HG02642 (cell line): ENCODE measurements around the gene ZNF878.
A peak's percentile ranks its signal among the peaks of the same experiment; 100 is the strongest.

Experiments used
- ATAC-seq: cut with Tn5 transposase; IDR thresholded peaks from one replicate; pipeline ENCODE4 v1.9.1; 2021; ENCODE audit warnings: mild to moderate bottlenecking; ENCODE audit not compliant: unreplicated experiment, poor library complexity

Gene ZNF878

DNA sequence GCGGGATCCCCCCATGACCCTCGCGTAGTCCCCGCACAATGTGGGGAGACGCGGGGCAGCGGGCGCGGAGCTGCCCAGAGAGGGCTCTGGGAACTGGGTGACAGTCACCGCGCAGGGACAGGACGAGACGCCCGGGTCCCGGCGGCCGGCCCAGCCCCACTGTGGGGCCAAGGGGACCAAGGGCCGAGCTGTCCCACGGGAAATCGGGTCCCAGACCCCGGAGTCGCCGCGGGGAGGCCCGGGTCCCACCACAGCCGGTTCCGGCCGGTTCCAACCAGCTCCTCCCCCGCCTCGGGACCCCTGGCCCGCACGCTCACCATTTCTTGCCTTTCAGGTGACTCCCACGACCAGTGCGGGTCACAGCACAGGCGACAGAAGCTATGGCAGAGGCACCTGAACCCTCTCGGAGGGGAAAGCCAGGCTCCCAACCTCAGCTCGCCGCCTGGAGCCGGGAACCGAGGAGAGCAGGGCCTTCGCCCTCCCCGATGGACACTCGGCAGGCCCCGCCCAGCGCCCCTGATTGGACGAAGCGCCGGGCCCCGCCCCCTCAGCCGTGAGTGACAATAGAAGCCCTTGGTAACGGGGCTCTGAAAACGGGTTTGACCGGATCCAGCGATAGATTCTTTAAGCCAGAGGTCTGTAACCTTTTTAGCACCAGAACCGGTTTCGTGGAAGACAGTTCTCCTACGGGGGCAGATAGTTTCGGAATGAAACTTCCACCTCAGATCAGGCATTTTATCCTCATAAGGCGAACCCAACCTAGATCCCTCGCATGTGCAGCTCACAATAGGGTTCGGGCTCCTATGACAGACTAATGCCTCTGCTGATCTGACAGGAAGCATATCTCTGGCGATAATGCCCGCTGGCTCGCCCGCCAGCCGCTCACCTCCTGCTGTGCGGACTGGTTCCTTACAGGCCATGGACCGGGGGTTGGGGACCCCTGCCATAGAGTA, 17.3 kb downstream of the ZNF878 start, which contains the start of gene ZNF433:
Gene ZNF433 (minus strand): TSS at position 460 of the 953 bp plus-strand sequence. CDS start 140 bp downstream, at position 320.
- ATAC-seq = peak; percentile 97

DNA sequence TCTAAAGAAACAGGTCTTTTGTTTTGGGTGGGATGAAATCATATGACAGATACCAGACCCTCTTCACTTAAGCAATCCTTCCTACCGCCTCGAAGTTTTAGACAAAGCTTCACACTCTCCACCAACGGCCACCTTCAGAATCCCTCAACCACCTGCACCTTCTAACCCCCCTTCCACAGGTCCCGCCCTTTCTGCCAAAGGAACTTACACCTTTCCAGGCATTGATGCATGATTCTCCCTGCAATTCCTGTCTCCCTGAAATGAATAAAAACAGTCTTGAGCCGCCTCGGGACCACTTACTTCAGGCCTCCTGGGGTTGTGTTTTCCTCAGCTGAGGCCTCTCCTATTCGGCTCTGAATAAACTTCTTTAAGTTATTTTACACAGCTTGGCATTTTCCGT, 18.1 kb downstream of the ZNF878 start:
- ATAC-seq = no peak

DNA sequence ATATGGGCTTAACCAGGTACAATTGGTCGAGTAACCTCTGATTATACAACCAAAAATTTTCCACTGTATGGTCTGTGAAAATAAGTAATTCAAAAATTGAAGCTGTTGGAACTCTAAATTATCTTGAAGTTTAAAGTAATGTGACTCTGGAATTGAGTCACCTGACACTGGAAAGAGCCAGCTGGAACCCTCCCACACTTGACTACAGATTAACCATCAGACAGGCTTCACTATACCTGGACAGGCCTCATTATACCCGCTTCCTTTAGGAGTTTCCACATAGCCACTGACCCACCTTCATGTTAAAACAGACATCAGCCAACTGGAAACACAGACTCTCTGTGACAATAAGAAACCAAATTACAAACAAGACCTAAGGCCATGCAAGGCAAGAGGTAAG, 18.6 kb downstream of the ZNF878 start:
- ATAC-seq = no peak

DNA sequence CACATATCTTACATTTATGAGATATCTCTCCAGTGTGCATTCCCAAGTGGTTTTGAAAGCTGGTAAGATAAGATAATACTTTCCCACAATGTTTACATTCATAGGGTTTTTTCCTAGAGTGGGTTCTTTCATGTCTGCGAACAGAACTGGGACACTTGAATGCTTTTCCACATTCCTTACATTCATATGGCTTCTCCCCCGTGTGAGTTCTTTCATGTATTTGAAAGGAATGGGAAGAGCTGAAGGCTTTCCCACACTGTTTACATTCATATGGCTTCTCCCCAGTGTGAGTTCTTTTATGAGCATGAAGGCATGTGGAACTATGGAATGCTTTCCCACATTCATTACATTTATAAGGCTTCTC, 37.0 kb downstream of the ZNF878 start:
- no peak for ATAC-seq

DNA sequence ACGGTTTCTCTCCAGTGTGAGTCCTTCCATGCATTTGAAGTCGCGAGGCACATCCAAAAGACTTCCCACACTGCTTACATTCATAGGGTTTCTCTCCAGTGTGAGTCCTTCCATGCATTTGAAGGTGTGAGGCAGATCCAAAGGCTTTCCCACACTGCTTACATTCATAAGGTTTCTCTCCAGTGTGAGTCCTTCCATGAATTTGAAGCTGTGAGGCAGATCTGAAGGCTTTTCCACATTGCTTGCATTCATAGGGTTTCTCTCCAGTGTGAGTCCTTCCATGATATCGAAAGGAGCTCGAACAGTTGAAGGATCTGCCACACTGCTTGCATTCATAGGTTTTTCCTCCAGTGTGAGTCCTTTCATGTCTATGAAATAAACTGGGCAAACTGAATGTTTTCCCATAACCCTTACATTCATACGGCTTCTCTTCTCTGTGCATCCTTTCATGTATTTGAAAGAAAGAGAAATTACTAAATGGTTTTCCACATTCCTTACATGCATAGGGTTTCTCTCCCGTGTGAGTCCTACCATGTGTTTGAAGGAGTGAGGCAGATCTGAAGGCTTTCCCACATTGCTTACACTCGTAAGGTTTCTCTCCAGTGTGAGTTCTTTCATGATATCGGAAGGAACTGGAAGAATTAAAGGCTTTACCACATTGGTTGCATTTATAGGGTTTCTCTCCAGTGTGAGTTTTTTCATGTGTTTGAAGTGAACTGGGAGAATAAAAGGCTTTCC, 37.6 kb downstream of the ZNF878 start:
- no peak for ATAC-seq

DNA sequence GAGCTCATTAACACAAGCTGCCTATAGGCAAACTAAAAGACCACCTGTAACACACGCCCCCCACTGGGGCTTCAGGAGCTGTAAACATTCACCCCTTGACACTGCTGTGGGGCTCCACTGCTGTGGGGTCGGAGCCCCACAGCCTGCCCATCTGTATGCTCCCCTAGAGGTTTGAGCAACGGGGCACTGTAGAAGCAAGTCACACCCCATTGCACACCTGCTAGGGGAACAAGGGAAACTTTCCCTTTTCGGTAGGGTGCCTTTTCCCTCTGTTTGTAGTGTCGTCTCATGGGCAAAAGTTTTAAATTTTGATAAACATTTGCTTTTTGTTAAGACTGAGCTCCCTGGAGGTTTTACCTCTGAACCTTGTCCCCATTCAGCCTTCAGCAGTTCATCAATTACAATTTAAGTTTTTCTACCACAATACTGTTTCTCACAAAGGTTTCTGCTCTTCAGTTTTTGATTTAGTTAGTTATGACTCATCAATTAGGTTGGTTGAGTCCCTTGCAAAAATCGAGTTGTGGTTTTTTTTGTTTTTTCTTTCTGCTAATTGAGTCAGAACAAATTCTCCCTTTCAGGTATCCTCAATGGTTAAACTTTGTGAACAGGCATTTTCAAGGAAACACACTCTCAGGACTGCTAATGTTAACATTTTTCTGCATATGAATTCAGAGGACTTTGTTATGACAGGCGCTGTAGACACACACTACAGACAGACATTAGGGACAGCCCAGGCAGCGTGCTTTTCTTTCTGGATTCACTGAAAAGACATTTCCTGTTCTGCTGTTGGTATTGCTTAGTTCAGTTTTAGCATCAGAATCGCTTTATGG, 52.4 kb downstream of the ZNF878 start:
- no peak for ATAC-seq

DNA sequence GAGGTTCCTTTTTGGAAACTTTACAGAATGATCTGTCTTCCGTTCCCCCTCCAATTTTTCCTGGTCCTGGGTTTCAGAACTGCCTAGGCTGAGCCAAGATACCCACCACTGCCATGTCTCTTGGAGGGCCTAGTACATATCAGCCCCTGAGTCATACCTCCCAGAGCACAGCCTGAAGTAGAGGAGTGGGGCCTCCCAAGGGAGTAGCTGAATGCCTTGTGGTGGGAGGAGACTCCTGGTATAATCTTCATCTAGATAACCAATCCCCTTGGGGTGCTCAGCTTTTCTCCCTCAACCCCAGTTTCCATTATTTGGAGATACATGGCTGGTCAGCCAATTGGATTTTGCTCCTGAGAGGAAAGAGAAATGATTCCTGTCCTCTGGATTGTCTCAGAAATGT, 57.6 kb downstream of the ZNF878 start:
- ATAC-seq = no peak
